Keratinocyte (primary cell): ENCODE results near the gene FANCD2.

ENCODE experiments used
- CTCF ChIP-seq, 3 experiments: IDR thresholded peaks in 1 of 3; conservative IDR thresholded peaks in 1 of 3; optimal IDR thresholded peaks in 1 of 3; 2 replicates in 2 of 3; 3 replicates in 1 of 3; pipeline versions ENCODE3 to v1.5.1; 2011; ENCODE audit warnings: low read length in 3 of 3, mild to moderate bottlenecking in 3 of 3, moderate library complexity in 2 of 3, control low read depth in 1 of 3, inconsistent platforms in 1 of 3; ENCODE audit not compliant: insufficient read depth in 2 of 3; ENCODE audit errors: extremely low read depth in 1 of 3
- EZH2 ChIP-seq: IDR thresholded peaks from one replicate; pipeline ENCODE4 v1.6.1; 2012; ENCODE audit warnings: inconsistent platforms, mild to moderate bottlenecking, low read length, moderate library complexity

GRCh38 chr3:10012106-10012505 is 14.1 kb upstream of the FANCD2 start:
- TF ChIP-seq CTCF (optimal IDR thresholded peaks at IDR 0.05 in 1 of 3, IDR thresholded peaks at IDR 0.05 in 1 of 3, conservative IDR thresholded peaks at IDR 0.05 in 1 of 3; ENCODE audit: extremely low read depth in 1 of 3, insufficient read depth in 2 of 3, low read length in 3 of 3) (no peak), EZH2 (no peak)
